ENCODE measurements around the gene NEURL1. TPM values are rescaled to one million over a fixed set of nuclear protein-coding genes. Genes with fewer than 3 reads are reported as not detected.

Gene NEURL1
- total and polyA plus RNA-seq, 4 donors, result 0.14 to 2.0 (median 0.74) TPM

DNA sequence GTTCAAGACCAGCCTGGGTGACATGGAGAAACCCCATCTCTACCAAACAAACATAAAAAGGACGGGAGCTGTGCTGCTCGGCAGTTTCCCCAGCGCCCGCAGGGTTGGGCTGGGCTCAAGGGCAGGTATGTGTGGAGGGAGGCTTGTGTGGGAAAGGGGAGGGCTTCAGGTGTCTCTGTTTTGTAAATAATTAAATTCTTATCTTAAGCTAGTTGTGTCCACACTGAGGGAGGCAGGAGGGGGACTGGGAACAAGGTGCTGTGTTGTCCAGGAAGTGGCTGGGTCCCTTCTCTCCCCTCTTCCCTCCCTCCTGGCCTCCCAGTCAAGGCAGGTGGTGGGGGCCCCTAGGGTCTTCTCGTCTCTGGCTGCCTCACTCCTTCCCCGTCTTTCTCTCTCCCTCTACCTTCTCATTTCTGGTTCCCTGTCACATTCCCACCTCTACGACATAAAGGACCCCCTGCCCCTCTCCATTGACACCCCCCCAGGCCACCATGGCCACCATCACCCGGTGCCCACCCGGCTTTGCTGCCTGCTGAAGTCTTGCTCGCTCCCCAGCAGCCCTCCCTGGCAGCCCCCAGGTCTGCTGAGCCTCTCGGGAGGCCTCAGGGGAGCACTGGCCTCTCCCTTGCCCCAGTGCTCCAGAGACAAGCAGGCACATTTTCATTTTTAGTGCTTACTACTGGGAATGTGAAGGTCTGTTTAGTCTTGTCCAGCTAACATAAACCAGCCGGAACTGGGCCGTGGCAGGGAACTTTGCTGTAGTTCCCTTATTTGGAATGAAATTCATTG, 19.3 kb downstream of the NEURL1 start:
- DNase-seq (peak in 1 of 3 donors; percentile 32), ATAC-seq (ENCODE audit: insufficient read depth, low FRiP score) (no peak)
- peaks cover 0 to 2% (median 0%) of the 10 kb centered on the region in 5 donors for H3K4me1 ChIP-seq (ENCODE audit: control insufficient read depth in 5 of 5, insufficient read depth in 5 of 5, low read length in 5 of 5)
- no peak overlapping the region for H3K9ac ChIP-seq (ENCODE audit: insufficient read depth in 1 of 2, low read length in 2 of 2)
- TF ChIP-seq, protein P1, sequence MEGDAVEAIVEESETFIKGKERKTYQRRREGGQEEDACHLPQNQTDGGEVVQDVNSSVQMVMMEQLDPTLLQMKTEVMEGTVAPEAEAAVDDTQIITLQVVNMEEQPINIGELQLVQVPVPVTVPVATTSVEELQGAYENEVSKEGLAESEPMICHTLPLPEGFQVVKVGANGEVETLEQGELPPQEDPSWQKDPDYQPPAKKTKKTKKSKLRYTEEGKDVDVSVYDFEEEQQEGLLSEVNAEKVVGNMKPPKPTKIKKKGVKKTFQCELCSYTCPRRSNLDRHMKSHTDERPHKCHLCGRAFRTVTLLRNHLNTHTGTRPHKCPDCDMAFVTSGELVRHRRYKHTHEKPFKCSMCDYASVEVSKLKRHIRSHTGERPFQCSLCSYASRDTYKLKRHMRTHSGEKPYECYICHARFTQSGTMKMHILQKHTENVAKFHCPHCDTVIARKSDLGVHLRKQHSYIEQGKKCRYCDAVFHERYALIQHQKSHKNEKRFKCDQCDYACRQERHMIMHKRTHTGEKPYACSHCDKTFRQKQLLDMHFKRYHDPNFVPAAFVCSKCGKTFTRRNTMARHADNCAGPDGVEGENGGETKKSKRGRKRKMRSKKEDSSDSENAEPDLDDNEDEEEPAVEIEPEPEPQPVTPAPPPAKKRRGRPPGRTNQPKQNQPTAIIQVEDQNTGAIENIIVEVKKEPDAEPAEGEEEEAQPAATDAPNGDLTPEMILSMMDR (IDR thresholded peaks at IDR 0.05; ENCODE audit: control extremely low read depth, extremely low read depth), result no peak
- H3K27me3 ChIP-seq (ENCODE audit: control insufficient read depth in 3 of 3, insufficient read depth in 3 of 3, low read length in 2 of 3), result no peaks in the 10 kb centered on the region
- no peaks in the 10 kb centered on the region for H3K36me3 ChIP-seq (ENCODE audit: control insufficient read depth in 4 of 4, insufficient read depth in 4 of 4, low read length in 4 of 4)
- no peaks in the 10 kb centered on the region for H3K9me3 ChIP-seq (ENCODE audit: control insufficient read depth in 4 of 4, insufficient read depth in 3 of 4, low read length in 3 of 4)
- 74 to 88% methylated on average over 13 of the region's 13 CpGs for WGBS, 2 donors
- no peak overlapping the region for H3K27ac ChIP-seq (ENCODE audit: low read depth in 1 of 2, low read length in 1 of 2)
- no peak overlapping the region for H3K4me3 ChIP-seq

DNA sequence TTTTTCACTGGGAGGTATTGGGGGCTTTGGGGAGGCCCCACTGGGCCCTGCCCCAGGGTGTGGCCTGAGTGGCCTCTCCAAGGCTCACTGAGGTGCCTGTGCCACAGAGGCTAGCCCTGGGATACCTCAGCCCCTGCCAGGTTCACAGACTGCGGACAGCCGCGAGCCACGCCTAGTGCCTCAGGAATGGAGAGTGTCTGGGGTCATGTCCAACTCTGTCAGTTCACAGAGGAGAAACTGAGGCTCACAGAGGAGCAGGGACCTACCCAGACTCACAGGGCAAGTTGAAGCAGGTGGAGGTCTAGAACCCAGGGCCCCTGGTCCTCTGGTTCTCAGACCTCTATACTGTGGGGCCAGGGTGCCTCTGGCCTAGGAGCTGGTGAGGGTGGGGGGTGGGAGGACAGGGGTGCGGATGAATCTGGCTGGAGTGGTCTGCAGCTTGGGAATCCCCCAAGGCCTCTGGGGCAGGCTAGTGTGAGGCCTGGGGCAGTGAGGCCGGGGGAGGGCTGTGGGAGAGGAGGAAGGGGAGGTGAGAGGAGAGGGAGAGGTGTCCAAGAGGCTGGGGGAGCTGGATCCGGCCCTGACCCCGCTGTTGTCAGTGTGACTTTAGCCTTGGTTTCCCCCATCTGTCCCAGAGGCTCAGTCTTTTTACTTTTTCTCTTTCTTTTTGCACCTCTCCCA, 20.0 kb downstream of the NEURL1 start:
- Histone ChIP-seq H3K4me3 (no peak overlapping the region), H3K27ac (ENCODE audit: low read depth in 1 of 2, low read length in 1 of 2) (no peak overlapping the region), H3K36me3 (ENCODE audit: control insufficient read depth in 4 of 4, insufficient read depth in 4 of 4, low read length in 4 of 4) (no peaks in the 10 kb centered on the region), H3K9ac (ENCODE audit: insufficient read depth in 1 of 2, low read length in 2 of 2) (no peak overlapping the region), H3K27me3 (ENCODE audit: control insufficient read depth in 3 of 3, insufficient read depth in 3 of 3, low read length in 2 of 3) (no peaks in the 10 kb centered on the region), H3K4me1 (ENCODE audit: control insufficient read depth in 5 of 5, insufficient read depth in 5 of 5, low read length in 5 of 5) (peaks cover 0 to 2% (median 0%) of the 10 kb centered on the region in 5 donors), H3K9me3 (ENCODE audit: control insufficient read depth in 4 of 4, insufficient read depth in 3 of 4, low read length in 3 of 4) (no peaks in the 10 kb centered on the region)
- TF ChIP-seq, protein P1 (IDR thresholded peaks at IDR 0.05; ENCODE audit: control extremely low read depth, extremely low read depth), result no peak
- ATAC-seq (ENCODE audit: insufficient read depth, low FRiP score) (no peak), DNase-seq (no peak)
- 92 to 96% methylated on average over 8 of the region's 8 CpGs for WGBS, 2 donors

DNA sequence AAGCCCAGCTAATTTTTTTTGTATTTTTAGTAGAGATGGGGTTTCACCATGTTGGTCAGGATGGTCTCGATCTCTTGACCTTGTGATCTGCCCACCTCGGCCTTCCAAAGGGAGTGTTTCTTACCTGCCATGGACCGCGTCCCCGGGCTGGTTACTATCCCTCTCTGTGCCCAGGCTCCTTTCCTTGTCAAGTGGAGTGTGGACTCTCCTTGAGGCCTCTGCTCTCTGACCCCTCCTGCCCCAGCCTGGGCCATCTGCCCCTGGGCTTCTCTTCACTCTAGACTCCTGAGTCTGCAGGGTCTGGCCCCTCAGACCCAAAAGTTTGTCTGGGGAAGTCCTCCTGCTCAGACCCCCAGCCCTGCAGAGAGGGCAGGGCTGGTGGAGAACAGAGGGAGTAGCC, 20.7 kb downstream of the NEURL1 start:
- DNase-seq (no peak), ATAC-seq (ENCODE audit: insufficient read depth, low FRiP score) (no peak)
- Histone ChIP-seq H3K27ac (ENCODE audit: low read depth in 1 of 2, low read length in 1 of 2) (no peak overlapping the region), H3K9me3 (ENCODE audit: control insufficient read depth in 4 of 4, insufficient read depth in 3 of 4, low read length in 3 of 4) (no peaks in the 10 kb centered on the region), H3K36me3 (ENCODE audit: control insufficient read depth in 4 of 4, insufficient read depth in 4 of 4, low read length in 4 of 4) (no peaks in the 10 kb centered on the region), H3K9ac (ENCODE audit: insufficient read depth in 1 of 2, low read length in 2 of 2) (no peak overlapping the region), H3K4me1 (ENCODE audit: control insufficient read depth in 5 of 5, insufficient read depth in 5 of 5, low read length in 5 of 5) (peaks cover 0 to 2% (median 0%) of the 10 kb centered on the region in 5 donors), H3K4me3 (no peak overlapping the region), H3K27me3 (ENCODE audit: control insufficient read depth in 3 of 3, insufficient read depth in 3 of 3, low read length in 2 of 3) (no peaks in the 10 kb centered on the region)
- 95 to 99% methylated on average over 5 of the region's 5 CpGs for WGBS, 2 donors
- TF ChIP-seq, protein P1 (IDR thresholded peaks at IDR 0.05; ENCODE audit: control extremely low read depth, extremely low read depth), result no peak
